IMR-90 (cell line): ENCODE measurements around the gene ATP2B2. TPM values are rescaled to one million over a fixed set of nuclear protein-coding genes. Genes with fewer than 3 reads are reported as not detected.

Experiments
- ATAC-seq: fragments of 200-7000 bp; cut with Tn5 transposase; 2 replicates; pipeline ENCODE4 v1.9.1; 2020; ENCODE audit warnings: low read depth, mild to moderate bottlenecking, moderate library complexity
- BruUV-seq: library from RNA; stranded (reverse); fragments of 400-500 nt; replicated peaks from 2 replicates; lab custom pipeline; 2021; lab: Mats Ljungman, UMichigan
- CTCF ChIA-PET: fragments of 300-600 bp; formaldehyde crosslinking; extraction: SDS; loops from one replicate; lab custom pipeline; 2021; ENCODE audit warnings: antibody characterized with exemption; lab: Yijun Ruan, JAX
- POLR2A ChIA-PET: fragments of 300-600 bp; sonication (Branson Sonifier 250); formaldehyde crosslinking; loops from one replicate; lab custom pipeline; 2022; ENCODE audit warnings: antibody characterized with exemption; ENCODE audit not compliant: unreplicated experiment; lab: Charles Lee
- DNase-seq: peaks from one replicate; pipeline ENCODE4 v3.0.0; 2013
- H2AFZ ChIP-seq: replicated peaks from 2 replicates; pipeline ENCODE3; 2013; ENCODE audit warnings: low read length, mild to moderate bottlenecking; ENCODE audit not compliant: poor library complexity
- H2AK5ac ChIP-seq: 2 replicates; pipeline ENCODE4 v1.6.1; 2013; ENCODE audit warnings: low read depth, low read length, inconsistent platforms
- H2AK9ac ChIP-seq: replicated peaks from 2 replicates; pipeline ENCODE3; 2013; ENCODE audit warnings: mild to moderate bottlenecking, low read depth, low read length, moderate library complexity; ENCODE audit not compliant: poor library complexity
- H2BK120ac ChIP-seq: 2 replicates; pipeline ENCODE4 v1.6.1; 2013; ENCODE audit warnings: low read depth, low read length, inconsistent platforms
- H2BK15ac ChIP-seq: 3 replicates; pipeline ENCODE4 v1.6.1; 2013; ENCODE audit warnings: low read depth, low read length, inconsistent platforms
- H2BK20ac ChIP-seq: 2 replicates; pipeline ENCODE4 v1.6.1; 2013; ENCODE audit warnings: low read depth, mild to moderate bottlenecking, inconsistent platforms, low read length, moderate library complexity
- H2BK5ac ChIP-seq: 2 replicates; pipeline ENCODE4 v1.6.1; 2013; ENCODE audit warnings: mild to moderate bottlenecking, low read depth, low read length, inconsistent platforms; ENCODE audit not compliant: poor library complexity, severe bottlenecking
- H3K14ac ChIP-seq: replicated peaks from 2 replicates; pipeline ENCODE4 v1.6.1; 2013; ENCODE audit warnings: low read depth, low read length, inconsistent platforms
- H3K18ac ChIP-seq: 2 replicates; pipeline ENCODE4 v1.6.1; 2013; ENCODE audit warnings: low read depth, low read length, control low read depth
- H3K23ac ChIP-seq: 2 replicates; pipeline ENCODE4 v1.6.1; 2013; ENCODE audit warnings: low read depth, low read length, inconsistent platforms
- H3K27ac ChIP-seq: 2 replicates; pipeline ENCODE4 v1.5.1; 2013; ENCODE audit warnings: mild to moderate bottlenecking, control low read depth, low read length; ENCODE audit not compliant: insufficient read depth
- H3K27me3 ChIP-seq: 2 replicates; pipeline ENCODE4 v1.6.1; 2013; ENCODE audit warnings: low read length; ENCODE audit not compliant: control insufficient read depth, insufficient read depth
- H3K36me3 ChIP-seq: 2 replicates; pipeline ENCODE4 v1.6.1; 2013; ENCODE audit warnings: low read length, mixed read lengths; ENCODE audit not compliant: control insufficient read depth, insufficient read depth
- H3K4ac ChIP-seq: 2 replicates; pipeline ENCODE4 v1.6.1; 2013; ENCODE audit warnings: low read depth, low read length, inconsistent platforms
- H3K4me1 ChIP-seq: 2 replicates; pipeline ENCODE4 v1.6.1; 2013; ENCODE audit warnings: low read length, mixed read lengths; ENCODE audit not compliant: control insufficient read depth, insufficient read depth
- H3K4me2 ChIP-seq: 2 replicates; pipeline ENCODE4 v1.6.1; 2013; ENCODE audit warnings: low read depth, mild to moderate bottlenecking, control low read depth, low read length, moderate library complexity
- H3K4me3 ChIP-seq: 2 replicates; pipeline ENCODE4 v1.5.1; 2013; ENCODE audit warnings: low read depth, mild to moderate bottlenecking, control low read depth, low read length, moderate library complexity; ENCODE audit not compliant: insufficient read depth
- H3K56ac ChIP-seq: 2 replicates; pipeline ENCODE4 v1.6.1; 2013; ENCODE audit warnings: low read length, inconsistent platforms; ENCODE audit not compliant: insufficient read depth; ENCODE audit errors: extremely low read depth
- H3K79me1 ChIP-seq, 2 experiments: 2 replicates each; pipeline ENCODE4 v1.6.1; 2013; ENCODE audit warnings: low read length in 2 of 2, inconsistent platforms in 1 of 2, low read depth in 1 of 2
- H3K9ac ChIP-seq: 2 replicates; pipeline ENCODE4 v1.6.1; 2013; ENCODE audit warnings: low read depth, low read length, control low read depth
- H3K9me1 ChIP-seq: 2 replicates; pipeline ENCODE4 v1.6.1; 2013; ENCODE audit warnings: low read length, inconsistent platforms; ENCODE audit not compliant: insufficient read depth
- H3K9me3 ChIP-seq: 2 replicates; pipeline ENCODE4 v1.6.1; 2013; ENCODE audit warnings: low read length; ENCODE audit not compliant: control insufficient read depth, insufficient read depth
- H4K20me1 ChIP-seq: 2 replicates; pipeline ENCODE4 v1.6.1; 2013; ENCODE audit warnings: low read length, inconsistent platforms; ENCODE audit not compliant: insufficient read depth
- H4K5ac ChIP-seq: 2 replicates; pipeline ENCODE4 v1.6.1; 2013; ENCODE audit warnings: mild to moderate bottlenecking, low read depth, low read length, control low read depth
- H4K8ac ChIP-seq, 2 experiments: 2 replicates each; pipeline ENCODE4 v1.6.1; 2013; ENCODE audit warnings: low read depth in 2 of 2, low read length in 2 of 2, control low read depth in 1 of 2, inconsistent platforms in 1 of 2
- H4K91ac ChIP-seq: 2 replicates; pipeline ENCODE4 v1.6.1; 2013; ENCODE audit warnings: low read depth, low read length, inconsistent platforms; ENCODE audit not compliant: insufficient read depth
- RAD21 ChIP-seq: IDR thresholded peaks from 2 replicates; pipeline ENCODE4 v1.6.1; 2012; ENCODE audit warnings: low read length, improper control_type of control experiment
- WGBS, 2 experiments: methylation state at CpG; one replicate each; pipeline versions ENCODE4 v1.1.5 to v1.1.7; 2013; ENCODE audit warnings: missing lambda C conversion rate in 2 of 2; ENCODE audit not compliant: insufficient read length in 1 of 2; ENCODE audit errors: extremely low coverage in 2 of 2; 5-methylcytosine and 5-hydroxymethylcytosine counted together
- dilution Hi-C: fragments of 300-500 bp; cut with HindIII; formaldehyde crosslinking; loops from one replicate; pipeline ENCODE4 v1.14.3; 2018; ENCODE audit warnings: low sequenced_read_pairs; ENCODE audit not compliant: unreplicated experiment
- in situ Hi-C: fragments of 300-500 bp; cut with MboI; formaldehyde crosslinking; loops from 3 replicates; pipeline ENCODE4 v1.14.3; 2019; ENCODE audit warnings: low sequenced_read_pairs, inconsistent platforms, mixed read lengths
- intact Hi-C: fragments of 100-400 bp; cut with micrococcal nuclease; formaldehyde crosslinking; loops from 2 replicates; pipeline ENCODE4 v1.10.0; 2022
- polyA plus RNA-seq, 3 experiments: library from polyadenylated mRNA; depleted of rRNA; stranded (reverse); fragments of >200 nt; gene quantifications; 2 replicates each; pipeline ENCODE4 v1.2.3, GENCODE V29; 2012; ENCODE audit warnings: low replicate concordance in 1 of 3
- total RNA-seq: library from RNA; depleted of rRNA; stranded (reverse); fragments of >200 nt; gene quantifications from 2 replicates; pipeline ENCODE4 v1.2.3, GENCODE V29; 2012
- TF ChIP-seq, protein P1 (sequence below): conservative IDR thresholded peaks from 2 replicates; pipeline ENCODE4 v1.5.1; 2012; ENCODE audit warnings: mild to moderate bottlenecking, low read depth, low read length, improper control_type of control experiment

The ATP2B2 gene
- total and polyA plus RNA-seq, 2 of the 4 experiments (the other 2 are of a cell fraction), result under 0.01 to 0.02 TPM

- no peak overlapping the region for H4K91ac ChIP-seq
- H3K36me3 ChIP-seq, result no peaks in the 10 kb centered on the region
- CTCF ChIA-PET, result no interaction called here
- dilution Hi-C loops (no loop called here), in situ Hi-C loops (no loop called here), intact Hi-C loops (no loop called here)
- no peaks in the 10 kb centered on the region for H4K20me1 ChIP-seq
- no peak overlapping the region for H2AK5ac ChIP-seq
- 0 out of 2 replicates have a peak, but pooled peaks cover 2% of the 10 kb centered on the region for H3K9me3 ChIP-seq
- ATAC-seq (no peak), DNase-seq (no peak)
- H3K27me3 ChIP-seq, result peaks cover 71% of the 10 kb centered on the region
- H3K79me1 ChIP-seq, result no peaks in the 10 kb centered on the region
- no peak overlapping the region for H3K9ac ChIP-seq
- no peak overlapping the region for H2BK20ac ChIP-seq
- no peak overlapping the region for H3K14ac ChIP-seq
- no peak overlapping the region for H3K56ac ChIP-seq
- BruUV-seq, result no TSS peak
- no peak overlapping the region for H2AK9ac ChIP-seq
- no peak overlapping the region for H3K4me2 ChIP-seq
- no peak overlapping the region for H2BK120ac ChIP-seq
- TF ChIP-seq, protein P1, sequence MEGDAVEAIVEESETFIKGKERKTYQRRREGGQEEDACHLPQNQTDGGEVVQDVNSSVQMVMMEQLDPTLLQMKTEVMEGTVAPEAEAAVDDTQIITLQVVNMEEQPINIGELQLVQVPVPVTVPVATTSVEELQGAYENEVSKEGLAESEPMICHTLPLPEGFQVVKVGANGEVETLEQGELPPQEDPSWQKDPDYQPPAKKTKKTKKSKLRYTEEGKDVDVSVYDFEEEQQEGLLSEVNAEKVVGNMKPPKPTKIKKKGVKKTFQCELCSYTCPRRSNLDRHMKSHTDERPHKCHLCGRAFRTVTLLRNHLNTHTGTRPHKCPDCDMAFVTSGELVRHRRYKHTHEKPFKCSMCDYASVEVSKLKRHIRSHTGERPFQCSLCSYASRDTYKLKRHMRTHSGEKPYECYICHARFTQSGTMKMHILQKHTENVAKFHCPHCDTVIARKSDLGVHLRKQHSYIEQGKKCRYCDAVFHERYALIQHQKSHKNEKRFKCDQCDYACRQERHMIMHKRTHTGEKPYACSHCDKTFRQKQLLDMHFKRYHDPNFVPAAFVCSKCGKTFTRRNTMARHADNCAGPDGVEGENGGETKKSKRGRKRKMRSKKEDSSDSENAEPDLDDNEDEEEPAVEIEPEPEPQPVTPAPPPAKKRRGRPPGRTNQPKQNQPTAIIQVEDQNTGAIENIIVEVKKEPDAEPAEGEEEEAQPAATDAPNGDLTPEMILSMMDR, result no peak
- no peak for TF ChIP-seq RAD21
- no peak overlapping the region for H2BK5ac ChIP-seq
- H3K4me1 ChIP-seq, result no peaks in the 10 kb centered on the region
- H3K4ac ChIP-seq, result no peak overlapping the region
- H2BK15ac ChIP-seq, result no peak overlapping the region
- H3K18ac ChIP-seq, result no peak overlapping the region
- no peak overlapping the region for H3K27ac ChIP-seq
- no peak overlapping the region for H3K23ac ChIP-seq
- POLR2A ChIA-PET, result no interaction called here
- H4K8ac ChIP-seq, result no peak overlapping the region
- peaks cover 3% of the 10 kb centered on the region; the same call in 1 of the 2 replicates for H3K9me1 ChIP-seq
- H4K5ac ChIP-seq, result no peak overlapping the region
- no peak overlapping the region for H2AFZ ChIP-seq
- WGBS, 2 experiments, result 80% methylated on average over 2 of the region's 10 CpGs; no CpG with 5 or more reads in 1 of the 2 experiments
- no peak overlapping the region for H3K4me3 ChIP-seq
Measured at GRCh38 chr3:10327592-10327991, 177.8 kb downstream of the ATP2B2 start.
